Stimulated activated CD8-positive, alpha-beta memory T cell treated with anti-CD3 and anti-CD28 coated beads, Interleukin-4, amount 100 ng/mL, for 24 hours (primary cell): Measurements from ENCODE around the gene NTHL1.
"Not testable (repeated sequence)": the region's sequence is repeated elsewhere in the genome, so short reads cannot be mapped to it uniquely, and the experiment has no call there.

Experiments used
- DNase-seq: peaks from one replicate; pipeline ENCODE4 v3.0.0-alpha.2; 2020; ENCODE audit warnings: low read depth

The NTHL1 gene

GRCh38 chr16:2040787-2041522 lies 6.7 kb downstream of the NTHL1 start:
- no peak for DNase-seq

- DNase-seq: no peak
Observed at GRCh38 chr16:2040041-2040786, 7.4 kb downstream of the NTHL1 start.

- no peak for DNase-seq
Observed at GRCh38 chr16:2039274-2040031, 8.2 kb downstream of the NTHL1 start.

GRCh38 chr16:2038382-2039231 lies 9.0 kb downstream of the NTHL1 start:
- DNase-seq: no peak

GRCh38 chr16:2037647-2038381 lies 9.8 kb downstream of the NTHL1 start:
- DNase-seq: no peak

GRCh38 chr16:2037115-2037514 lies 10.5 kb downstream of the NTHL1 start:
- no peak for DNase-seq

GRCh38 chr16:2036200-2036966 lies 11.3 kb downstream of the NTHL1 start:
- DNase-seq: no peak

GRCh38 chr16:2035431-2036199 lies 12.0 kb downstream of the NTHL1 start:
- no peak for DNase-seq

GRCh38 chr16:2034696-2035430 lies 12.8 kb downstream of the NTHL1 start:
- no peak for DNase-seq

- not testable (repeated sequence) for DNase-seq
Observed at GRCh38 chr16:2033909-2034695, 13.5 kb downstream of the NTHL1 start.

- no peak for DNase-seq
Observed at GRCh38 chr16:2033057-2033908, 14.4 kb downstream of the NTHL1 start.

- DNase-seq: no peak
Observed at GRCh38 chr16:2032285-2033056, 15.2 kb downstream of the NTHL1 start.

GRCh38 chr16:2031081-2031577 lies 16.5 kb downstream of the NTHL1 start:
- no peak for DNase-seq

- no peak for DNase-seq
Observed at GRCh38 chr16:2030036-2030435, 17.6 kb downstream of the NTHL1 start.

GRCh38 chr16:2029350-2029749 lies 18.3 kb downstream of the NTHL1 start:
- no peak for DNase-seq

- DNase-seq: no peak
Observed at GRCh38 chr16:2028620-2029220, 18.9 kb downstream of the NTHL1 start.
